ENCODE results near the gene SWT1. TPM values are rescaled to one million over a fixed set of nuclear protein-coding genes. Genes with fewer than 3 reads are reported as not detected.

SWT1 gene
- total RNA-seq, 1 donor from 2014 or later, result 5.5 TPM

GRCh38 chr1:185267301-185267700, 110.3 kb downstream of the SWT1 start:
- Mint-ChIP-seq H3K36me3 (ENCODE audit: low read depth) (no peaks in the 10 kb centered on the region), H3K4me3 (no peak overlapping the region), H3K27ac (no peak overlapping the region), H3K27me3 (no peaks in the 10 kb centered on the region), H3K4me1 (no peaks in the 10 kb centered on the region), H3K9me3 (no peaks in the 10 kb centered on the region)
- no peak for ATAC-seq (ENCODE audit: low read depth)
- DNase-seq, result no peak
- ChIA-PET CTCF (no interaction called here), POLR2A (no interaction called here)
- TF ChIP-seq CTCF (IDR thresholded peaks at IDR 0.05), result no peak
- intact Hi-C loops (cut with micrococcal nuclease), result no loop called here

GRCh38 chr1:185267701-185268100, 110.7 kb downstream of the SWT1 start:
- ChIA-PET CTCF (no interaction called here), POLR2A (no interaction called here)
- H3K4me1 Mint-ChIP-seq, result no peaks in the 10 kb centered on the region
- ATAC-seq (ENCODE audit: low read depth) (no peak), DNase-seq (no peak)
- H3K27ac Mint-ChIP-seq, result no peak overlapping the region
- no peaks in the 10 kb centered on the region for H3K27me3 Mint-ChIP-seq
- no peaks in the 10 kb centered on the region for H3K9me3 Mint-ChIP-seq
- no peak for TF ChIP-seq CTCF (IDR thresholded peaks at IDR 0.05)
- no peak overlapping the region for H3K4me3 Mint-ChIP-seq
- H3K36me3 Mint-ChIP-seq (ENCODE audit: low read depth), result no peaks in the 10 kb centered on the region
- intact Hi-C loops (cut with micrococcal nuclease), result no loop called here

DNA sequence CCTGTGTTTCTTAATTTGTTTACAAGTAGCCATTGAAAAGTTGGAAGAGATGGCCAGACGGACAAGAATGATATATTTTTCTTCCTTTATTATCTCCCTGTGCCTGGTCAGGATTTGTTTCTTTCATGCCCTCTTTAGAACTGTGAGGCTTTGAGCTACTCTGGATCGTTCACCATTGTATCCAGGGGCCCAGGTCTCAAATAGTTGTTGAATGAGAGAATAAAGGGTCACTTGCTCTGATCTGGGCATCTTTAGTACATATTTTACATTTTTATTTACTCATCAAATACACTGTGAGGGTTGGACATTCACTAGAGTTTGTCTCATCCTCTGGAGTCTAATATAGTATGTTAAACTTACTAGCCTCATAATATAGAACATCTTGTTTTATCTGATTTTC, 111.4 kb downstream of the SWT1 start:
- no peaks in the 10 kb centered on the region for H3K36me3 Mint-ChIP-seq (ENCODE audit: low read depth)
- H3K9me3 Mint-ChIP-seq, result no peaks in the 10 kb centered on the region
- ChIA-PET POLR2A (no interaction called here), CTCF (no interaction called here)
- DNase-seq (no peak), ATAC-seq (ENCODE audit: low read depth) (no peak)
- H3K27ac Mint-ChIP-seq, result no peak overlapping the region
- intact Hi-C loops (cut with micrococcal nuclease), result no loop called here
- no peaks in the 10 kb centered on the region for H3K27me3 Mint-ChIP-seq
- no peaks in the 10 kb centered on the region for H3K4me1 Mint-ChIP-seq
- H3K4me3 Mint-ChIP-seq, result no peak overlapping the region
- no peak for TF ChIP-seq CTCF (IDR thresholded peaks at IDR 0.05)

DNA sequence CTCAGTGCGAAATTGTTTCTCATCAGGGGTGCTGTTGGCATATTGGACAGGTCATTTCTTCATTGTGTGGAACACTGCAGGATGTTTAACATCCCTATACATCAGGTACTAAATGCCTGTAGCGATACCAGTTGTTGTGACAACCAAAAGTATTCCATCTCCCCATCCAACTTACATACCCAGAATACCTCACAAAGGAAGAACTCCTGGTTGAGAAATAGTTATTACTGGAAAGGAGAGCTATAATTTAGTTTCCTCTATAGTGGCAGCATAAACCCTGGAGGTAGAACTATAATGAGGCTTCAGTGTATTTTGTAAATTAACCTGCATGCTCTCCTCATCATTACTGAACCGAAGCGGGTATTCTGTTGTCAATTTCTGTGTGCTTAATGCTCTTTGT, 115.0 kb downstream of the SWT1 start:
- intact Hi-C loops (cut with micrococcal nuclease), result no loop called here
- ChIA-PET CTCF (no interaction called here), POLR2A (no interaction called here)
- Mint-ChIP-seq H3K36me3 (ENCODE audit: low read depth) (no peaks in the 10 kb centered on the region), H3K4me3 (no peak overlapping the region), H3K9me3 (no peaks in the 10 kb centered on the region), H3K4me1 (no peaks in the 10 kb centered on the region), H3K27me3 (no peaks in the 10 kb centered on the region), H3K27ac (no peak overlapping the region)
- ATAC-seq (ENCODE audit: low read depth) (no peak), DNase-seq (no peak)
- TF ChIP-seq CTCF (IDR thresholded peaks at IDR 0.05), result no peak

DNA sequence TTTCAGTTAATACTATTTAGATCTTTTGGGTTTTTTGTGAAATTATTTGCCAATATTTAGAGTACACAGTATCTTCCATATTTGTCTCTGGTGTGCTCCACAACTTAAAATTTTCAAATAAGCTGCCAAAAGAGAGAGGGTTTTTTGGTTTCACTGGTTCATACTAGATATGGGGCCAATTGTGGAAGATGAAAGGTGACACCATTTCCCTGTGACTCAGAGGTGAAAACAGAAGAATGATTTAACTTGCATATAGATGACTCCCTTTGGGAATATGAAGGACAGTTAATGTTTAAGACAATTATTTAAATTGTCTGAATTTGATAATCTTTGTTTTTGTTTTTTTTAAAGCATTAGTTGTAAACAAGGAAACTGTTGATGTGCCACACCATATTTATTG, 122.6 kb downstream of the SWT1 start:
- no peak for DNase-seq
- no peak for TF ChIP-seq CTCF (IDR thresholded peaks at IDR 0.05)
- H3K4me1 Mint-ChIP-seq, result peaks cover 2% of the 10 kb centered on the region
- no peak overlapping the region for H3K27ac Mint-ChIP-seq
- no peak for ATAC-seq (ENCODE audit: low read depth)
- intact Hi-C loops (cut with micrococcal nuclease), result no loop called here
- POLR2A ChIA-PET, result no interaction called here
- H3K9me3 Mint-ChIP-seq, result no peaks in the 10 kb centered on the region
- H3K4me3 Mint-ChIP-seq, result no peak overlapping the region
- H3K36me3 Mint-ChIP-seq (ENCODE audit: low read depth), result peaks cover 22% of the 10 kb centered on the region
- CTCF ChIA-PET, result no interaction called here
- H3K27me3 Mint-ChIP-seq, result no peaks in the 10 kb centered on the region

Measured in activated B cell treated with CpG ODN at 0.5 μM for 24 hours (primary cell).